ENCODE measurements around the gene MAML3.

The MAML3 gene

GRCh38 chr4:139844459-139845036, 309.4 kb downstream of the MAML3 start:
- Histone ChIP-seq H3K36me3 (ENCODE audit: control insufficient read depth in 4 of 4, insufficient read depth in 4 of 4, low read length in 3 of 4) (no peaks in the 10 kb centered on the region), H3K4me1 (ENCODE audit: control extremely low read depth in 1 of 4, control insufficient read depth in 4 of 4, insufficient read depth in 4 of 4, low read length in 3 of 4) (peaks cover 4 to 29% (median 14%) of the 10 kb centered on the region in 4 experiments), H3K9me3 (ENCODE audit: control extremely low read depth in 1 of 5, control insufficient read depth in 4 of 5, insufficient read depth in 2 of 5, low read depth in 1 of 5, low read length in 4 of 5) (no peaks in the 10 kb centered on the region), H3K4me3 (ENCODE audit: control insufficient read depth in 1 of 7, extremely low read depth in 1 of 7, insufficient read depth in 4 of 7, low read depth in 2 of 7, low read length in 6 of 7) (no peak overlapping the region), H3K27ac (ENCODE audit: insufficient read depth in 1 of 2, low read depth in 1 of 2, low read length in 2 of 2, poor library complexity in 1 of 2, severe bottlenecking in 2 of 2) (no peak overlapping the region), H3K27me3 (replicated peaks in 2 of 5; ENCODE audit: control insufficient read depth in 4 of 5, insufficient read depth in 5 of 5, low read length in 4 of 5) (no peaks in the 10 kb centered on the region)
- POLR2A ChIA-PET, result no interaction called here
- no peak for DNase-seq
- CTCF ChIA-PET, result no interaction called here

- CTCF ChIA-PET, result no interaction called here
- POLR2A ChIA-PET, result interaction anchor here (0.6 kb wide), 1 partner anchor 123 kb away, joined by 6 read pairs; no protein-coding TSS in a partner anchor
Measured at GRCh38 chr4:139844057-139844456, 309.9 kb downstream of the MAML3 start.

GRCh38 chr4:139843641-139844040, 310.3 kb downstream of the MAML3 start:
- ChIA-PET POLR2A (interaction anchor here (0.6 kb wide), 1 partner anchor 123 kb away, joined by 6 read pairs; no protein-coding TSS in a partner anchor), CTCF (no interaction called here)
- WGBS (ENCODE audit: insufficient coverage), result 93% methylated on average over 4 of the region's 5 CpGs
- H3K27me3 ChIP-seq (replicated peaks in 2 of 5; ENCODE audit: control insufficient read depth in 4 of 5, insufficient read depth in 5 of 5, low read length in 4 of 5), result no peaks in the 10 kb centered on the region
- H3K27ac ChIP-seq (ENCODE audit: insufficient read depth in 1 of 2, low read depth in 1 of 2, low read length in 2 of 2, poor library complexity in 1 of 2, severe bottlenecking in 2 of 2), result no peak overlapping the region
- peaks cover under 1 to 24% (median 14%) of the 10 kb centered on the region in 4 experiments for H3K4me1 ChIP-seq (ENCODE audit: control extremely low read depth in 1 of 4, control insufficient read depth in 4 of 4, insufficient read depth in 4 of 4, low read length in 3 of 4)
- no peak overlapping the region for H3K4me3 ChIP-seq (ENCODE audit: control insufficient read depth in 1 of 7, extremely low read depth in 1 of 7, insufficient read depth in 4 of 7, low read depth in 2 of 7, low read length in 6 of 7)
- H3K9me3 ChIP-seq (ENCODE audit: control extremely low read depth in 1 of 5, control insufficient read depth in 4 of 5, insufficient read depth in 2 of 5, low read depth in 1 of 5, low read length in 4 of 5), result no peaks in the 10 kb centered on the region
- DNase-seq, result no peak
- no peaks in the 10 kb centered on the region for H3K36me3 ChIP-seq (ENCODE audit: control insufficient read depth in 4 of 4, insufficient read depth in 4 of 4, low read length in 3 of 4)

More at GRCh38 chr4:139844057-139844456, 309.9 kb downstream of the MAML3 start:
- Histone ChIP-seq H3K27ac (ENCODE audit: insufficient read depth in 1 of 2, low read depth in 1 of 2, low read length in 2 of 2, poor library complexity in 1 of 2, severe bottlenecking in 2 of 2) (no peak overlapping the region), H3K4me3 (ENCODE audit: control insufficient read depth in 1 of 7, extremely low read depth in 1 of 7, insufficient read depth in 4 of 7, low read depth in 2 of 7, low read length in 6 of 7) (no peak overlapping the region), H3K9me3 (ENCODE audit: control extremely low read depth in 1 of 5, control insufficient read depth in 4 of 5, insufficient read depth in 2 of 5, low read depth in 1 of 5, low read length in 4 of 5) (no peaks in the 10 kb centered on the region), H3K27me3 (replicated peaks in 2 of 5; ENCODE audit: control insufficient read depth in 4 of 5, insufficient read depth in 5 of 5, low read length in 4 of 5) (no peaks in the 10 kb centered on the region), H3K4me1 (ENCODE audit: control extremely low read depth in 1 of 4, control insufficient read depth in 4 of 4, insufficient read depth in 4 of 4, low read length in 3 of 4) (peaks cover 4 to 24% (median 14%) of the 10 kb centered on the region in 4 experiments), H3K36me3 (ENCODE audit: control insufficient read depth in 4 of 4, insufficient read depth in 4 of 4, low read length in 3 of 4) (no peaks in the 10 kb centered on the region)
- no peak for DNase-seq
- 89% methylated on average over 1 of the region's 2 CpGs for WGBS (ENCODE audit: insufficient coverage)

GRCh38 chr4:139841464-139842195, 312.4 kb downstream of the MAML3 start:
- 59% methylated on average over 10 of the region's 10 CpGs for WGBS (ENCODE audit: insufficient coverage)
- ChIA-PET CTCF (interaction anchor here (1.2 to 1.3 kb wide), 3 partner anchors 14 to 97 kb away, joined by 3 to 4 read pairs (median 4); no protein-coding TSS in a partner anchor), POLR2A (interaction anchor here (0.6 to 1.0 kb wide), 4 partner anchors 10 to 726 kb away, joined by 3 to 5 read pairs (median 4); no protein-coding TSS in a partner anchor)
- Histone ChIP-seq H3K4me1 (ENCODE audit: control extremely low read depth in 1 of 4, control insufficient read depth in 4 of 4, insufficient read depth in 4 of 4, low read length in 3 of 4) (peaks cover 0 to 24% (median 14%) of the 10 kb centered on the region in 4 experiments), H3K9me3 (ENCODE audit: control extremely low read depth in 1 of 5, control insufficient read depth in 4 of 5, insufficient read depth in 2 of 5, low read depth in 1 of 5, low read length in 4 of 5) (no peaks in the 10 kb centered on the region), H3K4me3 (ENCODE audit: control insufficient read depth in 1 of 7, extremely low read depth in 1 of 7, insufficient read depth in 4 of 7, low read depth in 2 of 7, low read length in 6 of 7) (no peak overlapping the region), H3K27me3 (replicated peaks in 2 of 5; ENCODE audit: control insufficient read depth in 4 of 5, insufficient read depth in 5 of 5, low read length in 4 of 5) (no peaks in the 10 kb centered on the region), H3K36me3 (ENCODE audit: control insufficient read depth in 4 of 4, insufficient read depth in 4 of 4, low read length in 3 of 4) (no peaks in the 10 kb centered on the region), H3K27ac (ENCODE audit: insufficient read depth in 1 of 2, low read depth in 1 of 2, low read length in 2 of 2, poor library complexity in 1 of 2, severe bottlenecking in 2 of 2) (no peak overlapping the region)
- DNase-seq, result peak; percentile 74 to 92 (median 81)

- Histone ChIP-seq H3K27ac (ENCODE audit: insufficient read depth in 1 of 2, low read depth in 1 of 2, low read length in 2 of 2, poor library complexity in 1 of 2, severe bottlenecking in 2 of 2) (no peak overlapping the region), H3K4me1 (ENCODE audit: control extremely low read depth in 1 of 4, control insufficient read depth in 4 of 4, insufficient read depth in 4 of 4, low read length in 3 of 4) (peaks cover 0 to 24% (median 15%) of the 10 kb centered on the region in 4 experiments), H3K9me3 (ENCODE audit: control extremely low read depth in 1 of 5, control insufficient read depth in 4 of 5, insufficient read depth in 2 of 5, low read depth in 1 of 5, low read length in 4 of 5) (no peaks in the 10 kb centered on the region), H3K27me3 (replicated peaks in 2 of 5; ENCODE audit: control insufficient read depth in 4 of 5, insufficient read depth in 5 of 5, low read length in 4 of 5) (no peaks in the 10 kb centered on the region), H3K36me3 (ENCODE audit: control insufficient read depth in 4 of 4, insufficient read depth in 4 of 4, low read length in 3 of 4) (no peaks in the 10 kb centered on the region), H3K4me3 (ENCODE audit: control insufficient read depth in 1 of 7, extremely low read depth in 1 of 7, insufficient read depth in 4 of 7, low read depth in 2 of 7, low read length in 6 of 7) (no peak overlapping the region)
- 100% methylated on average over 2 of the region's 2 CpGs for WGBS (ENCODE audit: insufficient coverage)
- no peak for DNase-seq
- ChIA-PET CTCF (interaction anchor here (1.0 to 1.3 kb wide), 4 partner anchors 15 to 96 kb away, joined by 3 to 4 read pairs (median 4); no protein-coding TSS in a partner anchor), POLR2A (interaction anchor here (0.7 to 1.0 kb wide), 2 partner anchors 9 to 727 kb away, joined by 4 to 5 read pairs; no protein-coding TSS in a partner anchor)
Measured at GRCh38 chr4:139840773-139841172, 313.2 kb downstream of the MAML3 start.

- no peaks in the 10 kb centered on the region for H3K9me3 ChIP-seq (ENCODE audit: control extremely low read depth in 1 of 5, control insufficient read depth in 4 of 5, insufficient read depth in 2 of 5, low read depth in 1 of 5, low read length in 4 of 5)
- no peak overlapping the region for H3K27ac ChIP-seq (ENCODE audit: insufficient read depth in 1 of 2, low read depth in 1 of 2, low read length in 2 of 2, poor library complexity in 1 of 2, severe bottlenecking in 2 of 2)
- ChIA-PET POLR2A (no interaction called here), CTCF (interaction anchor here (0.6 to 1.4 kb wide), 6 partner anchors 12 to 799 kb away, joined by 3 to 4 read pairs (median 3); no protein-coding TSS in a partner anchor)
- 100% methylated on average over 2 of the region's 6 CpGs for WGBS (ENCODE audit: insufficient coverage)
- H3K4me1 ChIP-seq (ENCODE audit: control extremely low read depth in 1 of 4, control insufficient read depth in 4 of 4, insufficient read depth in 4 of 4, low read length in 3 of 4), result peaks cover 0 to 27% (median 16%) of the 10 kb centered on the region in 4 experiments
- H3K27me3 ChIP-seq (replicated peaks in 2 of 5; ENCODE audit: control insufficient read depth in 4 of 5, insufficient read depth in 5 of 5, low read length in 4 of 5), result no peaks in the 10 kb centered on the region
- H3K4me3 ChIP-seq (ENCODE audit: control insufficient read depth in 1 of 7, extremely low read depth in 1 of 7, insufficient read depth in 4 of 7, low read depth in 2 of 7, low read length in 6 of 7), result no peak overlapping the region
- no peak for DNase-seq
- no peaks in the 10 kb centered on the region for H3K36me3 ChIP-seq (ENCODE audit: control insufficient read depth in 4 of 4, insufficient read depth in 4 of 4, low read length in 3 of 4)
Measured at GRCh38 chr4:139839403-139840031, 314.5 kb downstream of the MAML3 start.
